Hepatocyte (in vitro differentiated cells): Measurements from ENCODE around the gene KATNIP. TPM values are rescaled to one million over a fixed set of nuclear protein-coding genes. Genes with fewer than 3 reads are reported as not detected.

Experiments
- DNase-seq: peaks from one replicate; pipeline ENCODE4 v3.0.0-alpha.2; 2016; ENCODE audit warnings: low spot score
- H2AFZ ChIP-seq: fragments of 200-600 bp; sonication (generic); 2 replicates; pipeline ENCODE4 v1.6.0; 2016; ENCODE audit warnings: antibody characterized with exemption, mild to moderate bottlenecking
- H3K27ac ChIP-seq: fragments of 200-600 bp; sonication (generic); 2 replicates; pipeline ENCODE4 v1.5.1; 2016; ENCODE audit warnings: mild to moderate bottlenecking
- H3K27me3 ChIP-seq: fragments of 200-600 bp; sonication (generic); 2 replicates; pipeline ENCODE4 v1.6.1; 2016
- H3K36me3 ChIP-seq: fragments of 200-600 bp; sonication (generic); replicated peaks from 2 replicates; pipeline ENCODE4 v1.5.1; 2016; ENCODE audit warnings: low read depth; ENCODE audit not compliant: insufficient read depth
- H3K4me1 ChIP-seq: fragments of 200-600 bp; sonication (generic); 2 replicates; pipeline ENCODE4 v1.5.1; 2016; ENCODE audit warnings: mild to moderate bottlenecking, moderate library complexity; ENCODE audit not compliant: insufficient read depth
- H3K4me2 ChIP-seq: fragments of 200-600 bp; sonication (generic); 2 replicates; pipeline ENCODE4 v1.6.0; 2016
- H3K4me3 ChIP-seq: fragments of 200-600 bp; sonication (generic); 2 replicates; pipeline ENCODE4 v1.5.1; 2016; ENCODE audit warnings: mild to moderate bottlenecking
- H3K79me2 ChIP-seq: fragments of 200-600 bp; sonication (generic); 2 replicates; pipeline ENCODE4 v1.6.0; 2017; ENCODE audit warnings: mild to moderate bottlenecking
- H3K9me2 ChIP-seq: fragments of 200-600 bp; sonication (generic); replicated peaks from 2 replicates; pipeline ENCODE4 v1.6.0; 2017; ENCODE audit warnings: mild to moderate bottlenecking; ENCODE audit not compliant: insufficient read depth
- H3K9me3 ChIP-seq: fragments of 200-600 bp; sonication (generic); 2 replicates; pipeline ENCODE4 v1.5.1; 2016; ENCODE audit warnings: low read depth, mild to moderate bottlenecking
- H4K20me1 ChIP-seq: fragments of 200-600 bp; sonication (generic); 2 replicates; pipeline ENCODE4 v1.6.0; 2016; ENCODE audit warnings: mild to moderate bottlenecking; ENCODE audit not compliant: insufficient read depth, poor library complexity, severe bottlenecking
- EZH2 ChIP-seq: fragments of 200-600 bp; sonication (generic); IDR thresholded peaks from 2 replicates; pipeline ENCODE4 v1.6.1; 2016; ENCODE audit warnings: antibody characterized with exemption, mild to moderate bottlenecking, borderline replicate concordance
- EZH2phosphoT487 ChIP-seq: fragments of 200-600 bp; sonication (generic); IDR thresholded peaks from one replicate; pipeline ENCODE4 v1.6.1; 2018; ENCODE audit warnings: antibody characterized with exemption, mild to moderate bottlenecking, low read depth, moderate library complexity; ENCODE audit not compliant: unreplicated experiment, severe bottlenecking
- WGBS: methylation state at CpG from one replicate; pipeline ENCODE4 v1.1.6; 2016; ENCODE audit warnings: low lambda C conversion rate; ENCODE audit errors: missing lambda C conversion rate; 5-methylcytosine and 5-hydroxymethylcytosine counted together
- polyA plus RNA-seq: library from polyadenylated mRNA; unstranded; fragments of >200 nt; fragmentation: Nextera tagmentation; extraction: Ambion mirVana; gene quantifications from 2 replicates; pipeline ENCODE4 v1.2.1, GENCODE V29; 2016
- total RNA-seq: library from RNA; depleted of rRNA; stranded (reverse); fragments of >200 nt; gene quantifications from 2 replicates; pipeline ENCODE4 v1.2.3, GENCODE V29; 2014
- TF ChIP-seq, protein P1 (sequence below): fragments of 200-600 bp; sonication (generic); IDR thresholded peaks from 2 replicates; pipeline ENCODE4 v1.5.1; 2016; ENCODE audit warnings: antibody characterized with exemption, mild to moderate bottlenecking; ENCODE audit not compliant: poor library complexity

KATNIP gene
- total and polyA plus RNA-seq, 2 experiments from 2014 or later = 7.1 to 15.6 TPM

DNA sequence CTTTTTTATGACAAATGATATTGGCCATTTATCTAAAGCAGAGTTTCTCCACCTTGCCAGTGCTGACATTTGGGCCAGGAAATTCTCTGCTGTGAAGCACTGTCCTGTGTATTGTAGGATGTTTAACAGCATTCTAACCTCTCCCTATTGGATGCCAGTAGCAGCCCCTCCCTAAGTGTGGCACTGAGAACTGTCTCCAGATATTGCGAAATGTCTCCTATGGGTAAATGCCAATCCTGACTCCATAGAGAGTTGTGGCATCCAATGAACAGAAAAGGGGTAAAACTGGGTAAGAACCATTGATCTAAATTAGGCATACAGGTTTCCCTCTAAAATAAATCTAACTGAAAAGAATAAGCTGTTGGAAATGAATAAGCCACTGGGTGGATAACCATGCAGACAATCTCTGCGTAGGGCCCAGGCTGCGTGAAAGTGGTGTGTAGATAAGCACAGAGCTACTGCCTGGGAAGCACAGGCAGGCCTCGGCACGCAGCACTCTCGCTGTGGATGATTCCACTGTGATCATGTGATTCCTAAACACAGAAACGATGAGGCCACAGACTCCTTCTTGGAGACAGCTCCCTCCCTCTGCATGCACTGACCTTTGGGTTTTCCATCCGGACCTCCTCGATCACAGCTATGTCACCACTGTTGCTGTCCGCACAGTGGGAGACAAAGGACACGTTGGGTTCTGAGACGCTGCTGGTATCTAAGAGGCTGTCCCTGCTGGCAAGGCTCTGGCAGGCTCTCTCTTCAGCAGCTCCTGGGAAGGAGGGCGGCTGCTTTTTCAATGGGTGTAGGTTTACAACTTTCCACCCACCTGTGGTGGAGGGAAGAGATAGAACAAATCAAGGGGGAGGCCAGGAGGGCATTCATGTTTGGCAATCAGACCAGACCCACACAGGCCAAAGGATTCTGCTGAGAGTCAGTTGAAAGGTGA lies 44.4 kb upstream of the KATNIP start:
- H2AFZ ChIP-seq = no peak overlapping the region
- no peaks in the 10 kb centered on the region for H3K79me2 ChIP-seq
- H3K36me3 ChIP-seq = no peaks in the 10 kb centered on the region
- H3K27me3 ChIP-seq = no peaks in the 10 kb centered on the region
- H3K9me2 ChIP-seq = no peaks in the 10 kb centered on the region
- TF ChIP-seq EZH2phosphoT487 (no peak), EZH2 (no peak)
- TF ChIP-seq, protein P1, sequence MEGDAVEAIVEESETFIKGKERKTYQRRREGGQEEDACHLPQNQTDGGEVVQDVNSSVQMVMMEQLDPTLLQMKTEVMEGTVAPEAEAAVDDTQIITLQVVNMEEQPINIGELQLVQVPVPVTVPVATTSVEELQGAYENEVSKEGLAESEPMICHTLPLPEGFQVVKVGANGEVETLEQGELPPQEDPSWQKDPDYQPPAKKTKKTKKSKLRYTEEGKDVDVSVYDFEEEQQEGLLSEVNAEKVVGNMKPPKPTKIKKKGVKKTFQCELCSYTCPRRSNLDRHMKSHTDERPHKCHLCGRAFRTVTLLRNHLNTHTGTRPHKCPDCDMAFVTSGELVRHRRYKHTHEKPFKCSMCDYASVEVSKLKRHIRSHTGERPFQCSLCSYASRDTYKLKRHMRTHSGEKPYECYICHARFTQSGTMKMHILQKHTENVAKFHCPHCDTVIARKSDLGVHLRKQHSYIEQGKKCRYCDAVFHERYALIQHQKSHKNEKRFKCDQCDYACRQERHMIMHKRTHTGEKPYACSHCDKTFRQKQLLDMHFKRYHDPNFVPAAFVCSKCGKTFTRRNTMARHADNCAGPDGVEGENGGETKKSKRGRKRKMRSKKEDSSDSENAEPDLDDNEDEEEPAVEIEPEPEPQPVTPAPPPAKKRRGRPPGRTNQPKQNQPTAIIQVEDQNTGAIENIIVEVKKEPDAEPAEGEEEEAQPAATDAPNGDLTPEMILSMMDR = no peak
- H3K4me3 ChIP-seq = no peak overlapping the region
- no peaks in the 10 kb centered on the region for H3K4me1 ChIP-seq
- no peak for DNase-seq
- H3K4me2 ChIP-seq = no peak overlapping the region
- H4K20me1 ChIP-seq = no peaks in the 10 kb centered on the region
- 93% methylated on average over 13 of the region's 13 CpGs for WGBS
- no peaks in the 10 kb centered on the region for H3K9me3 ChIP-seq
- no peak overlapping the region for H3K27ac ChIP-seq

DNA sequence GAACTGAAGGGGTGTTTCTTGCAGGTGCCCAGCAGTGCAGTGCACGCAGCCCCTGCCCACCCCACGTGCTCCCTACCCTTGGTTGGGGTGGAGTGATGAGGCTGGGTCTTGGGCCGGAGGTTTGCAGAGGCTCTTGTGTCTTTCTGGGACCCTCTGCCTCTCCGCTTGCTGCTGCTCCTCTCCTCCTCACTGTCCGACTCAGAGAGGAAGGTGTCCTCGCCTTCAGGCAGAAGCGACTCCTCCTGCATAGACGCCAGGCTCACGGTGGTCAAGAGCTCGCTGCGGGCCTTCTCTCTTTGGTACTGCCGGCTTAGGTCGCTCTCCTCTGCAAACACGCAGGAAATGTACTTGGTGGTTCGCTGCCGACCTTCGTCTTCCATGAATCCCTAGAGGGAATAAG lies 43.2 kb upstream of the KATNIP start:
- WGBS = 96% methylated on average over 17 of the region's 17 CpGs
- Histone ChIP-seq H3K36me3 (no peaks in the 10 kb centered on the region), H4K20me1 (no peaks in the 10 kb centered on the region)

DNA sequence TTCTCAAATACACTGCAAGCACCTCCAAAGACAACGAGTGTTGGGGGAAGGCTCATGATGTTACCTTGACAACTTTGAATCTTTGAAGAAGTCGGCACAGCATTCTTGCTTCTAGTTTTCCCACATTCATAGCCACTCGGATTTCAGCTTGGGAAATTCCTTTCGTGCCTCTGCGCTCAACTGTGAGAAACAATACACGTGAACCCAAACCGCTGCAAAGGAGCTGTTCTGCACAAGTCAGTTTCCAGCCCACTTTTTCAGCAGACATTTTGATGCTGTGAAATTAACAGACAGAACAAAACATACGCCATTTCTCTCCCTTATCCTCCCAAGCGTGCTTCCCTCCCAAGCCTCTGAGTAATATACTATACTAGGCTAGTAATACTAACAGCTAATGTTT lies 41.5 kb upstream of the KATNIP start:
- Histone ChIP-seq H3K27ac (no peak overlapping the region), H4K20me1 (no peaks in the 10 kb centered on the region), H3K4me2 (no peak overlapping the region), H3K36me3 (no peaks in the 10 kb centered on the region), H3K9me2 (no peaks in the 10 kb centered on the region), H2AFZ (no peak overlapping the region), H3K27me3 (no peaks in the 10 kb centered on the region), H3K4me1 (no peaks in the 10 kb centered on the region), H3K4me3 (no peak overlapping the region), H3K79me2 (no peaks in the 10 kb centered on the region), H3K9me3 (no peaks in the 10 kb centered on the region)
- WGBS = 93% methylated on average over 9 of the region's 9 CpGs
- TF ChIP-seq EZH2phosphoT487 = no peak
- no peak for DNase-seq

More for the DNA sequence above, 43.2 kb upstream of the KATNIP start:
- no peak overlapping the region for H3K4me3 ChIP-seq
- H3K9me3 ChIP-seq = no peaks in the 10 kb centered on the region
- TF ChIP-seq EZH2phosphoT487 (no peak), EZH2 (no peak)
- TF ChIP-seq, protein P1 = no peak
- no peak overlapping the region for H2AFZ ChIP-seq
- H3K4me2 ChIP-seq = no peak overlapping the region
- no peaks in the 10 kb centered on the region for H3K27me3 ChIP-seq
- no peak for DNase-seq
- no peaks in the 10 kb centered on the region for H3K9me2 ChIP-seq
- no peaks in the 10 kb centered on the region for H3K79me2 ChIP-seq
- no peak overlapping the region for H3K27ac ChIP-seq
- H3K4me1 ChIP-seq = no peaks in the 10 kb centered on the region

DNA sequence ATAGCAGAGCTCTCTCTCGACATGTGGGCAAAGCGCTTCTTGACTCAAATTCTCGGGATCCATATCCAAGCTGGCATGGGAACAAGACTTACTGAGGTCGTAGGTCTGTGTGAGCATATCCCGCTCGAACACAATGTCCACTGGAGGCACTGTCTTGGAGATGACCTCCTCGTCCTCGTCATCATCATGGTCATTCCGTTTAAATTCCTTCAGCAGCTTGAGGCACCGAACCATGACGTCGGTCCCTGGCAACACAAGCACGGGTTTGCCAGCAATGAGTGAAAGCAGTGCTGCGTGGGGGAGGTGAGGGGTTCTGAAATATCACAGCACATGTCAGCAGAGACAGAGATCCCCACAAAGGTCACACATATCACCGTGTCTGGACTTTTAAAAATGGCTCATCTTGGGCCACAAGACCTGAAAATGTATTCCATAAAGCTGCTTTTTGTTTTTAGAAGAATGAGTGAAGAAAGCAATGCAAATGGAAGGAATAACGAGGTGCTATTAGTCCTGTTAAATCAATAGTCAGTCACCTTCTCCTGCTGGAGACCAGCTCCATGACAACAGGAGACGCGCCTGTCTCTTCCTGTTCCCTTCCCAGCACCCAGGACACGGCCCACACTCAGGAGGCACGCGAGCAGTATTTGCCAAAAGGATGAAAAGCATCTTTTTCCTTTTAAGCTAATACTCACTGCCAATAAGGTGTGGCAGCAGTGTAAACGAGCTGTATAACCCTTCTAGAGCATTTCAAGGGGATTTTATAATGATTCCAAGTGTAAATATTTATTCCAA lies 38.1 kb upstream of the KATNIP start:
- H3K36me3 ChIP-seq = no peaks in the 10 kb centered on the region

More for the DNA sequence above, 38.1 kb upstream of the KATNIP start:
- Histone ChIP-seq H3K4me1 (no peaks in the 10 kb centered on the region), H3K79me2 (no peaks in the 10 kb centered on the region), H3K4me2 (no peak overlapping the region), H4K20me1 (no peaks in the 10 kb centered on the region), H3K27me3 (no peaks in the 10 kb centered on the region), H3K4me3 (no peak overlapping the region), H2AFZ (no peak overlapping the region), H3K9me3 (no peaks in the 10 kb centered on the region), H3K27ac (no peak overlapping the region), H3K9me2 (no peaks in the 10 kb centered on the region)
- TF ChIP-seq EZH2 = no peak
- TF ChIP-seq, protein P1 = no peak
- TF ChIP-seq EZH2phosphoT487 = no peak
- DNase-seq = no peak
- 91% methylated on average over 22 of the region's 22 CpGs for WGBS
